Liver (tissue), 3 donors: ENCODE results near the gene THAP7.

Experiments used
- HNF4G ChIP-seq: IDR thresholded peaks from 2 replicates; pipeline ENCODE4 v1.6.1; 2016; ENCODE audit warnings: antibody characterized with exemption
- RAD21 ChIP-seq, 2 donors: IDR thresholded peaks; 2 replicates each; pipeline ENCODE4 v1.6.1; 2016; ENCODE audit warnings: antibody characterized with exemption in 2 of 2, mild to moderate bottlenecking in 2 of 2
- SP1 ChIP-seq: IDR thresholded peaks from 2 replicates; pipeline ENCODE4 v1.6.1; 2018; ENCODE audit warnings: antibody characterized with exemption, mild to moderate bottlenecking
- TAF1 ChIP-seq: conservative IDR thresholded peaks from 2 replicates; pipeline ENCODE4 v1.6.1; 2016; ENCODE audit warnings: antibody characterized with exemption, mild to moderate bottlenecking
- TF ChIP-seq, protein P1 (sequence below): fragments of 150-350 bp; IDR thresholded peaks from 2 replicates; pipeline ENCODE4 v1.5.1; 2017; ENCODE audit warnings: improper control_type of control experiment, low read depth, low read length; ENCODE audit not compliant: missing input control
- TF ChIP-seq, protein P2 (sequence below): IDR thresholded peaks from 2 replicates; pipeline ENCODE4 v1.6.1; 2016; ENCODE audit warnings: antibody characterized with exemption, mild to moderate bottlenecking
- TF ChIP-seq, protein P3 (sequence below): IDR thresholded peaks from 2 replicates; pipeline ENCODE4 v1.6.1; 2016; ENCODE audit warnings: antibody characterized with exemption
- donor health status: healthy.
- donor health status: healthy.

DNA sequence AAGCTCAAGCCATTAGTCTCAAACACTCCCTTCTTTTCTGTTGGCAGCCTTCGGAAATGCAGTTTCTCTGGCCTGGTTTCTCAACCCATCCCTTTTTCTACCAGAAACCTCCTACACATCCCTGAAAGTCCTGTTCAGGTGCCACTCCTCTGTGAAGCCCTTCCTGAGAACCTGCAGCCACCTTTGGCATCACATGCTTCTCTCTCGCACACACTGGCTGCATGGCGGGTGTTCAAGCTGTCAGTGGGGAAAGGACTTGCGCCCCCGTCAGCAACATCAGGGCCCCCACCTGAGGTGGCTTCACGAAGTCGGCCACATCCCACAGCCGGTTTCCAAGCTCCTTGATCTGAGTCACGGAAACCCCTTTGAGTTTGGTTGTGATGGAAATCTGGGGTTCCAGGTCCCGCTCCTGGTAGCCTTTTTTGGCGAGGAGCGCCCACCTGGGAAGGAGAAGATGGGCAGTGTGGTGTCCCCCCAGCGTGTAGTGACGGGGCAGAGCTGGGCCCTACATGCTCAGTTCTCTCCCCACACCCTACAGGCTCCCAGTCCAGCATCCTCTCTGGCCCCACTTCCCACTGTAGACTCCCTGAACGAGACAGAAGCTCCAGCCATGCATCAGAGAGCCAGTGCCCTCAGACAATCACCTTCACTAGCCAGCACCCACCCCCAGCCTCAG, 42.1 kb upstream of the THAP7 start:
- TF ChIP-seq, protein P1, sequence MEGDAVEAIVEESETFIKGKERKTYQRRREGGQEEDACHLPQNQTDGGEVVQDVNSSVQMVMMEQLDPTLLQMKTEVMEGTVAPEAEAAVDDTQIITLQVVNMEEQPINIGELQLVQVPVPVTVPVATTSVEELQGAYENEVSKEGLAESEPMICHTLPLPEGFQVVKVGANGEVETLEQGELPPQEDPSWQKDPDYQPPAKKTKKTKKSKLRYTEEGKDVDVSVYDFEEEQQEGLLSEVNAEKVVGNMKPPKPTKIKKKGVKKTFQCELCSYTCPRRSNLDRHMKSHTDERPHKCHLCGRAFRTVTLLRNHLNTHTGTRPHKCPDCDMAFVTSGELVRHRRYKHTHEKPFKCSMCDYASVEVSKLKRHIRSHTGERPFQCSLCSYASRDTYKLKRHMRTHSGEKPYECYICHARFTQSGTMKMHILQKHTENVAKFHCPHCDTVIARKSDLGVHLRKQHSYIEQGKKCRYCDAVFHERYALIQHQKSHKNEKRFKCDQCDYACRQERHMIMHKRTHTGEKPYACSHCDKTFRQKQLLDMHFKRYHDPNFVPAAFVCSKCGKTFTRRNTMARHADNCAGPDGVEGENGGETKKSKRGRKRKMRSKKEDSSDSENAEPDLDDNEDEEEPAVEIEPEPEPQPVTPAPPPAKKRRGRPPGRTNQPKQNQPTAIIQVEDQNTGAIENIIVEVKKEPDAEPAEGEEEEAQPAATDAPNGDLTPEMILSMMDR: no peak
- TF ChIP-seq, protein P2, sequence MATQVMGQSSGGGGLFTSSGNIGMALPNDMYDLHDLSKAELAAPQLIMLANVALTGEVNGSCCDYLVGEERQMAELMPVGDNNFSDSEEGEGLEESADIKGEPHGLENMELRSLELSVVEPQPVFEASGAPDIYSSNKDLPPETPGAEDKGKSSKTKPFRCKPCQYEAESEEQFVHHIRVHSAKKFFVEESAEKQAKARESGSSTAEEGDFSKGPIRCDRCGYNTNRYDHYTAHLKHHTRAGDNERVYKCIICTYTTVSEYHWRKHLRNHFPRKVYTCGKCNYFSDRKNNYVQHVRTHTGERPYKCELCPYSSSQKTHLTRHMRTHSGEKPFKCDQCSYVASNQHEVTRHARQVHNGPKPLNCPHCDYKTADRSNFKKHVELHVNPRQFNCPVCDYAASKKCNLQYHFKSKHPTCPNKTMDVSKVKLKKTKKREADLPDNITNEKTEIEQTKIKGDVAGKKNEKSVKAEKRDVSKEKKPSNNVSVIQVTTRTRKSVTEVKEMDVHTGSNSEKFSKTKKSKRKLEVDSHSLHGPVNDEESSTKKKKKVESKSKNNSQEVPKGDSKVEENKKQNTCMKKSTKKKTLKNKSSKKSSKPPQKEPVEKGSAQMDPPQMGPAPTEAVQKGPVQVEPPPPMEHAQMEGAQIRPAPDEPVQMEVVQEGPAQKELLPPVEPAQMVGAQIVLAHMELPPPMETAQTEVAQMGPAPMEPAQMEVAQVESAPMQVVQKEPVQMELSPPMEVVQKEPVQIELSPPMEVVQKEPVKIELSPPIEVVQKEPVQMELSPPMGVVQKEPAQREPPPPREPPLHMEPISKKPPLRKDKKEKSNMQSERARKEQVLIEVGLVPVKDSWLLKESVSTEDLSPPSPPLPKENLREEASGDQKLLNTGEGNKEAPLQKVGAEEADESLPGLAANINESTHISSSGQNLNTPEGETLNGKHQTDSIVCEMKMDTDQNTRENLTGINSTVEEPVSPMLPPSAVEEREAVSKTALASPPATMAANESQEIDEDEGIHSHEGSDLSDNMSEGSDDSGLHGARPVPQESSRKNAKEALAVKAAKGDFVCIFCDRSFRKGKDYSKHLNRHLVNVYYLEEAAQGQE: no peak
- no peak for TF ChIP-seq RAD21 (IDR thresholded peaks at IDR 0.05)
- TF ChIP-seq SP1: no peak
- no peak for TF ChIP-seq HNF4G
- no peak for TF ChIP-seq TAF1
- TF ChIP-seq, protein P3, sequence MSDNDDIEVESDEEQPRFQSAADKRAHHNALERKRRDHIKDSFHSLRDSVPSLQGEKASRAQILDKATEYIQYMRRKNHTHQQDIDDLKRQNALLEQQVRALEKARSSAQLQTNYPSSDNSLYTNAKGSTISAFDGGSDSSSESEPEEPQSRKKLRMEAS: no peak
